ENCODE data around the gene ARMH1.

Gene ARMH1

DNA sequence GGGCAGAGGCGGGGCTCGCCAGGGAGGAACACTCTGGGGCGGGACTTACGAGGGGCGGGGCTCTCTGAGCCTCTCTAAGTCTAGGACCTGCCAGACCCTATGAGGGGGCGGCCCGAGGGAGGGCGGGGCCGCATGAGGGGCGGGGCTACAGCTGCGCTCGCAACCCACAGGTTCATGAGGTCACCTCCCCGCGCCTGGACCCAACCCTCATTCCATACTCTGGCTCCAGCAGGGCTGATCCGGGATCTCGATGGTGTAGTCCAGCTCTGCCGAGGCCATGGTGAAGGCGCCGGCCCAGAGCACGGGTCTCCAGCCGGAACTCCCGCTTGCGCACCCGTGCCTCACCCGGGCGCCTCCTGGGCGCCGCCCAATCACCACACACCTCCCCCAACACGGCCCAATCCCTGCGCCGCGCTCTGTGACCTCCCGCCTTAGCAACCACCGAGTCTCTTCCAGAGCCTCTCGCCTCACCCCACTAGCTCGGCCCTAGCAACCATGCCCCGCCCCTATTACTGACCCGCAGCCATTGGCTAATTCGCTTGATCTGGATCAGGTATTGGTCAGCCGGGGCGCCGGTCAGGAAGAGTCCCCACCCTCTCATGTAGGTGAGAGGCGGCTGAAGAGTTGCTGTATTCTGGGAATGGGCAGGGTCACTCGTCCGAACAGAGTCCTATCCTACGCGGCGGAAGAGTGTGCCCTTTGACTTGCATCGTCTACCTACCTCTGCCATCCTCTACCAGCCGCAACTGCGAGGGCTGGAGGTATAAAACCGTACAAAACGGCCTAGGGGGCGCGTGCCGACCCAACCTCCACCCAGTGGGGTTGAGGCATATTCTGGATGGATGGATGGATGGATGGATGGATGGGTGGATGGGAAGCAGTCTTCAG is at the start of gene ARMH1, which contains the start of gene TMEM53:
ARMH1 (plus strand) TSS at position 602 of the 888 bp plus-strand sequence. CDS start 14,984 bp downstream, outside the sequence.
TMEM53 (minus strand) TSS at position 369 of the 888 bp plus-strand sequence; CDS start at position 279, 90 bp downstream.
- peak; percentile 99 for DNase-seq

- DNase-seq, result no peak
These were observed 49.2 kb upstream of the ARMH1 start for GRCh38 chr1:44625348-44625747.

- DNase-seq, result peak; percentile 93
These were observed 45.4 kb upstream of the ARMH1 start for GRCh38 chr1:44628962-44629756.

DNA sequence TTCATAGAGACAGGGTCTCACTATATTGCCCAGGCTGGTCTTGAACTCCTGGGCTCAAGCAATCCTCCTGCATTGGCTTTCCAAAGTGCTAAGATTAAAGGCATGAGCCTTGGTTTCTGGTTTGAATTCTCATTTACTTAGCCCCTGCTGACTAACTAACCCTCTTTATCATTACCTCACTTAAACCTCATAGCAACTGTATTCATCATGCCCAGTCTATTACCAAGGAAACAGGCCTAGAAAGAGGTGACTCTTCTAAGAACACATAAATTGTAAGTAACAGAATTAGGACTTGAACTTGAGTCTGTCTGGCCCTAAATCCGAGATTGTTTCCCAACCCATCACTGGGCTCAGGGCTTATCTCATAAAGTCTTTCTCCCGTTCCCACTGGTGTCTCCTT is 44.4 kb upstream of the ARMH1 start:
- peak; percentile 69 for DNase-seq

GRCh38 chr1:44631333-44631646 is 43.2 kb upstream of the ARMH1 start:
- DNase-seq, result no peak

- peak; percentile 89 for DNase-seq
These were observed 42.6 kb upstream of the ARMH1 start for GRCh38 chr1:44631647-44632539.

DNA sequence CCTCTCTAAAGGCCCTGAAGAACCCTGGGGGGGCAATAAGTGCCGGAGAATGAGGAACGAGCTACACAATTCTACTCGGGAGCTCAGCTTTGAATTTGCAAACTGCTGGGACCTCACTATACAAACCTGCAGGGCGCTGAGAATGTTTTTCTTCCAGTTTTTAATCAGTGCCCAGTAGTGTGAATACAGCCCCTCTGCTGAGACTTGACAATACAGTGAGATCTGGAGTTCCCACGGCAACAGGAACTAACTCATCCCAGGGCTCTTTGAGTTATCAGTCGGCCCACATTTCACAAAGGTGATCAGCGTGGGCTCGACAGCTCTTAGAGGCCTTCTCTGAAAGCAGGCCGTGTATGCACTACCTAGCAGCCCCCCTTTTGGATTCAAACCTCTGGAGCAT is 41.9 kb upstream of the ARMH1 start:
- DNase-seq, result no peak

DNA sequence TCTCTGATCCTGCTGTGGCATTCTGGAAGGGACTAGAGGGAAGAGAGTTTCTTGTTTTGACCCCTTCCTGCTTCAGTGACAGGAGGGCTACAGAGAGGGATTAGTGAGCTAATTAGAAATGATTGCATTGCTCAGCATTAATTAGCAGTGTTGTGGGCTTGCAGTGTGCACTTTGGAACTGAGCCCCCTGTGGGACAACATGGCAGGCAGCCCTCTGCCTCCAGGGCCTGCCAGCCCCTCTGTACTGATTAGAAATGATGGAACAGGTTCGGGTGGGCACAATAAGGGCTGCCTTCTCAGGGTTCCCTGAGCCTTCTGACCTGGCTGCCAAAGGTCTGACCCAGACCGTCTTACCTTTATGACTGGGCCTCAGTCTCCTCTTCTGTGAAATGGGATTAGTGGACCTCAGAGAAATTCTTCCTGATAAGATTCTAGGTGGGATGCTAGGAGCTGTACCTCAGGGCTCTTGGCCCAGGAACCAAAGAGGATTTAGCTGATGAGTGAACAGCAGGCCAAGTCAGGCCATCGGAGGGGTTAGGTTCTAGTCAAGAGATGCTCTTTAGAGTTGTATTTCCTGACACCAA is 39.8 kb upstream of the ARMH1 start:
- no peak for DNase-seq

DNA sequence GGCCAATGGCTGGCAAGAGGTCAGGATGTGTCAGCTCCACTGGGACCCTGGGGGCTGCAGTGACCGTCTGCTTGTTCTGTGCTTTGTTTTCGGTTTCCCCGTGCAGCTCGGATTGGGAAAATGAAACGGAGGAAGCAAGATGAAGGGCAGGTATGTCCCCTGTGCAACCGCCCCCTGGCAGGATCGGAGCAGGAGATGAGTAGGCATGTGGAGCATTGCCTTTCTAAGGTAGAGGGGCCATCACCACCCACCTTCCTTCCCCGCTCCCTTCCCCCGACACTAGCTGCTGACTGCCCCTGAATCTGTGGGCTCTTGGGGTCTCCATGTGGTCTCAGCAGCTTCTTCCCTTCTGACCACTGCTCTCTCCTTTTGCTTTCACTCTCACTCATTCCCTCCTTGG is 39.1 kb upstream of the ARMH1 start:
- no peak for DNase-seq

GRCh38 chr1:44636083-44636687 is 38.3 kb upstream of the ARMH1 start:
- no peak for DNase-seq

- no peak for DNase-seq
These were observed 37.6 kb upstream of the ARMH1 start for GRCh38 chr1:44636688-44637598.

DNA sequence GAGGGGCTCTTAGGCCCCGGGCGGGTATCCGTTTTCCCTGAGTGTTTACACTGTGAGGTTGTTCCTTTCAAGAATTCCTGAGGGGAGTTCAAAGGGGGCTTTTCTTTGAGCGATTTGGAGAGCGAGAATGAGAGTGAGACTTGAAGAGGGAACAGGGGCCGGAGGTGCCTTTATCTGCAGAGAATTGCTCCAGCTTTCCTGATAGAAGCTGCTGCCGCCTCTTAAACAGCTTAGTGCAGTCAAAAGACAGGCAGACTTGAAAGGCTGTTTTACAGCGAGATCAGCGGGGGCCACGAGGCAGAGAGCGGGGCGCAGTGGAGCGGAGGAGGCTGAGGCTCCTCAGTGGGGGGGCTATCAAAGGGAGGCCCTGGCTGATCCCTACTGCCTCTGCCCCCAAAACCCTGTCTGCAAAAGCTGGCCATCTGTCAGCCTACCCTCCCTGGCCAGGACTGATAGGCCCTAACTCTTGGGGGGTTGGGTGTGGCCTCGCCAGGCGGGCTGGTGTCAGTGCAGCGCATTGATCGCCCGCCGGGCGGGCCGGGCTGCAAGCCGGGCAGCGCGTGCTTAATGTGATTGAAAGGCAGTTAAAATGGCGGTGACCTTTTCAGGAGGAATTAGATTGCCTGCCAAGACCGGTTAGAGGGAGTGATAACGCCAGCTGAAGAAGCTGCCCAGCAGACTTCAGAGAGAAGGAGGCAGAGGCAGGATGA is 36.7 kb upstream of the ARMH1 start:
- no peak for DNase-seq

DNA sequence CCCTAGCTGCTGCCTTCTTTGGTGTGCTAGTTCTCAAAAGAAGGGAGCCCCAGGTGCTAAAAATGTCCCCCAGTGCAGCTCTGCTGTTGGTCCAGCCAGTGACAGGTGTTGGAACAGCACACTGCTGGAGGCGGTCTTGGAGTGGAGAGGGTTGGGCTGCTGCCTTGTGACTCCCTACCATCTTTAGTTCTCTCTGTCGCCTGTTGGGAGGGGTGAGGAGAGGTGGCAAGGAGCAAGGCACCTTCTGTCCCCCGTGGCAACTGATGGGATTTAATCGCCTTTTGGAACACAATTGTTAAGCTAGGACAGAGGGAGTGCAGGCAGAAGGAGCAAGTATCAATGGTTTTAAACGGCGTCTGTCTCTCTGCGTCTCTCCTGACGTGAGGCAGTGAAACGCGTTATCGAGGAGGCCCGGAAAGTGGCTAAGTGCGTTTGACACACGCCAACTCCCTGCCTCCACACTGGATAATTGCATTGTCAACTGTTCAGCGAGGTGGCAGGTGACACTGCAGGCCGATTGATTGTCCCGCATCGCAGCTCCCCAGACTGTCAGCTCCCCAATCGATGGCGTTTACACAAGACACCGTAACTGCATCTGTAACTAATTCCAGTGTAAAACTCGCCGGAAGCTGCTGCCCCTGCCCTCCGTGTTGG is 34.2 kb upstream of the ARMH1 start:
- no peak for DNase-seq

- no peak for DNase-seq
These were observed 33.1 kb upstream of the ARMH1 start for GRCh38 chr1:44641126-44642102.

GRCh38 chr1:44642255-44642654 is 32.3 kb upstream of the ARMH1 start:
- no peak for DNase-seq

GRCh38 chr1:44642925-44643324 is 31.6 kb upstream of the ARMH1 start:
- no peak for DNase-seq

DNA sequence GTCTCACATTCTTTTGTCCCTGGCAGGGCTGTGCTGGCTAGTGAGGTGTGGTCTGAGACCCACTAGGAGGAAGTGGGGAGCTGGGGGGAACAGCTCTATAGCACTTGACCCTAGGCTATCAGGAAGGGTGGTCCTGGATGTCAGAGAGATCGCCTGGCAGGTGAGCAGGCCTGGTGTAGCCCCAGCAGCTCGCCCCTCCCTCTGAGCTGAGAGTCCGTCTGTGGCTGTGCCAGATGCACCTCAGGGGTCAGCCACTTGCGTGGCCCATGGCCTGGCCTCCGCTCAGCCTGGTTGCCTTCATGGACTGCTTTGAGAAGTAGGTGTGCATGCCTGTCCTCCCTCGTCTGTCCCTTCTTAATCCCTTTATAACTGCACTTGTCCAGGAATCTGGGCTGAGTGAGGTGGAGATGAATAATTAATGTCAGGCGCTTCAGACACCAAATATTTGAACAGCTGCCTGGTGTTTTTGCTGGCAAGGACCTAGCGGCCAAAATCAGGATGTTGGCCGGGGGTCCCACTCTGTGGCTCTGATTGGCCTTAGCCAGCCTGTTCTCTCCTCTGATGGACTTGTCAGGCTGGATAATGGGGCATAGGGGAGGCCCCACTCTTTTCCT is 30.7 kb upstream of the ARMH1 start:
- no peak for DNase-seq

GRCh38 chr1:44644806-44645205 is 29.7 kb upstream of the ARMH1 start:
- no peak for DNase-seq

All from fibroblast of skin of right biceps (primary cell).